HL-60/S4 treated with phorbol 12-myristate 13-acetate at 8.2 ng/mL for 4 days and 3 days (cell line): Measurements from ENCODE around the gene HEXD.
"Not testable (repeated sequence)": the region's sequence is repeated elsewhere in the genome, so short reads cannot be mapped to it uniquely, and the experiment has no call there.

Source experiments
- in situ Hi-C: fragments of 300-500 bp; cut with MboI; formaldehyde crosslinking; loops from 2 replicates; pipeline ENCODE4 v1.15.0; 2022; ENCODE audit warnings: low sequenced_read_pairs

HEXD gene

GRCh38 chr17:82418001-82418986 lies at the start of gene HEXD, which contains the start of gene OGFOD3:
HEXD (plus strand) TSS chr17:82418347; CDS start chr17:82419800, 1,453 bp downstream.
OGFOD3 (minus strand) TSS chr17:82418586; CDS start chr17:82418485, 101 bp downstream.
- in situ Hi-C loops, result loop anchor here (25.0 kb wide), 1 partner anchor 156 kb away; the partner anchor contains the start of gene CSNK1D

DNA sequence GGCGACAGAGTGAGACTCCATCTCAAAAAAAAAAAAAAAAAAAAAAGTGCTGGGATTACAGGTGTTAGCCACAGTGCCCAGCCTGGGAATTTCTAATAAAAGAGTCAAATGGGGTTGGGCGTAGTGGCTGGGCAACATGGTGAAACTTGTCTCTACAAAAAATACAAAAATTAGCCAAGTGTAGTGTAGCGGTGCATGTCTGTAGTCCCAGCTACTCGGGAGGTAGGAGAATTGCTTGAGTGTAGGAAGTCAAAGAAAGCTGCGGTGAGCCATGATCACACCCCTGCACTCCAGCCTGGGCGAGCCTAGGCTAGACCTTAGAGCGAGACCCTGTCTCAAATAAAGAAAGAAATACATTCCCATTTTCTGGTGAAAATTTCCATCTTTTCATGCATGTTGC lies 48.9 kb upstream of the HEXD start:
- in situ Hi-C loops, result no loop called here

GRCh38 chr17:82370471-82371332 lies 47.4 kb upstream of the HEXD start:
- in situ Hi-C loops, result no loop called here

- in situ Hi-C loops, result no loop called here
These were observed 46.6 kb upstream of the HEXD start, which contains the start of gene UTS2R for GRCh38 chr17:82371333-82372248. UTS2R (plus strand) TSS chr17:82371765; CDS start chr17:82374325, 2,560 bp downstream.

DNA sequence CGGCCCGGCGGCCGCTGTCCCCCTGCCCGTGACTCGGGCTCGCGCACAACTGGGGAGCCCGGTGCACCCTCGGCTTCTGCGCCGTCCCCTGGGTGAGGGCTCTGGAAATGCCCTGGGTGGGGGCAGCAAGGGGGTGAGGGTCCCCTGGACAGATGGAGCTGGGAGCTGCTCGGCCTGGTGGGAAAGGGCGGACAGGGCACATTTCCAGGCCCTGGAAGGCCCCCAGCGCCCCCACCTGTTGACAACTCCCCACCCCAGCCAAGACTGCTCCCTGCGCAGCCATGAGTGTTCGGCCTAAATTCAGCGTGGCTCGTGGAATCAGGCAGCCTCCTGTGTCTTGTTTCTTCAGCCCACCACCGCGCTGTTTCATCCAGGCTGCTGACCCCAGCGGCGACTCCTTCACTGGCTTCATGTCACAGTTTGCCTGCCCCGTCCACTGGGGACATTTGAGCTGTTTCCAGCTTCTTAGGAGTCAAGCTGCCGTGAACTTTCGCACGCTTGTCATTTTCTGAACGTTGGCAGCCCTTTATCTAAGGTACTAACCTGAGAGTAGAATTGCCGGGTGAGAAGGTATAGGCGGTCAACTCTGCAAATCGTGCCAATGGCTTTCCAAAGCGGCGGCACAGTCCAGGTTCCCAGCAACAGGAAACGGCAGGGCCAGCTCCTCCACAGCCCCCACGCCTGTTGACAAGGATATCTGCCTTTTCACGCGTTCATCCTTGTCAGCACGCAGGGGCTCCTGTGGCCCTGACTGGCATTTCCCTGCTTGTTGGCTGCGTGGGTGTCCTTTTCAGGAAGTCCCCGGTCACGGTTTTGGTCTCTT lies 45.7 kb upstream of the HEXD start:
- in situ Hi-C loops, result no loop called here

DNA sequence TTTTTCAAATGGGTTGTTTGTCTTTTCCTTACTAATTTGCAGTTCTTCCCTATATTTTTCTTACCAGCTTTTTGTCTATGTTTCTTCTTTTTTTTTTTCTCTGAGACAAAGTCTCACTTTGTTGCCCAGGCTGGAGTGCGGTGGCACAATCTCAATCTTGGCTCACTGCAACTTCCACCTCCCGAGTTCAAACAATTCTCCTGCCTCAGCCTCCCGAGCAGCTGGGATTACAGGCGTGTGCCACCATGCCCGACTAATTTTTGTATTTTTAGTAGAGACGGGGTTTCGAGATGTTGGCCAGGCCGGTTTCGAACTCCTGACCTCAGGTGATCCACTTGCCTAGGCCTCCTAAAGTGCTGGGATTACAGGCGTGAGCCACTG lies 45.1 kb upstream of the HEXD start:
- in situ Hi-C loops, result not testable (repeated sequence)

DNA sequence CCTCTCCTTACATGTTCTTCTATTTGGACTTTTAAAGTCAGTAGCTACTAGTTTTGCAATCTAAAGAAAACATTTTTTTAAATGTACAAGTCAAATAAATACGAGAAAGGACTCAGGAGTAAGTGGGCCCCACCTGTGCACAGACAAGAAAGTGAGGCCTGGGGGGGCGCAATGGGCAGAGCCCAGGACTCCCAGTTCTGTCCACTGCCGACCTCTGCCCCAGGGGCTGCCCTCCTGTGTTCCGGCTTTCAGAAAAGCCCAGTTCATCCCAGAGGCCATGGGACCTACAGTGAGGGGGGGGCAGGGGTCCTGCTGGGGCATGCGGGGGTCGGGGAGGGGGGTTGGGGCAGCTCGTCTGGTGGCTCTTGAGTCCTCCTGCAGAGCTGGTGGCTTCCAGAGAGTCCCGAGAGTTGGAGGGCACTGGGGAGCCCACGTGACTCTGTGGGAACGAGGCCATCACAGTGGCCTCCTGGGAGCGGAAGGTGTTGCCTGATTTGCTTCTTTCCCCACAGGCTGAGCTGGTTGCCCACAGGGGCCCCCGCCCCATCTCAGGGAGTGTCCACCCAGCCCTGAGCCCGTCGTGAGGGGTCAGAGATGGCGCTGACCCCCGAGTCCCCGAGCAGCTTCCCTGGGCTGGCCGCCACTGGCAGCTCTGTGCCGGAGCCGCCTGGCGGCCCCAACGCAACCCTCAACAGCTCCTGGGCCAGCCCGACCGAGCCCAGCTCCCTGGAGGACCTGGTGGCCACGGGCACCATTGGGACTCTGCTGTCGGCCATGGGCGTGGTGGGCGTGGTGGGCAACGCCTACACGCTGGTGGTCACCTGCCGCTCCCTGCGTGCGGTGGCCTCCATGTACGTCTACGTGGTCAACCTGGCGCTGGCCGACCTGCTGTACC lies 44.2 kb upstream of the HEXD start:
- in situ Hi-C loops, result no loop called here

- in situ Hi-C loops, result no loop called here
These were observed 43.4 kb upstream of the HEXD start for GRCh38 chr17:82374626-82375331.

DNA sequence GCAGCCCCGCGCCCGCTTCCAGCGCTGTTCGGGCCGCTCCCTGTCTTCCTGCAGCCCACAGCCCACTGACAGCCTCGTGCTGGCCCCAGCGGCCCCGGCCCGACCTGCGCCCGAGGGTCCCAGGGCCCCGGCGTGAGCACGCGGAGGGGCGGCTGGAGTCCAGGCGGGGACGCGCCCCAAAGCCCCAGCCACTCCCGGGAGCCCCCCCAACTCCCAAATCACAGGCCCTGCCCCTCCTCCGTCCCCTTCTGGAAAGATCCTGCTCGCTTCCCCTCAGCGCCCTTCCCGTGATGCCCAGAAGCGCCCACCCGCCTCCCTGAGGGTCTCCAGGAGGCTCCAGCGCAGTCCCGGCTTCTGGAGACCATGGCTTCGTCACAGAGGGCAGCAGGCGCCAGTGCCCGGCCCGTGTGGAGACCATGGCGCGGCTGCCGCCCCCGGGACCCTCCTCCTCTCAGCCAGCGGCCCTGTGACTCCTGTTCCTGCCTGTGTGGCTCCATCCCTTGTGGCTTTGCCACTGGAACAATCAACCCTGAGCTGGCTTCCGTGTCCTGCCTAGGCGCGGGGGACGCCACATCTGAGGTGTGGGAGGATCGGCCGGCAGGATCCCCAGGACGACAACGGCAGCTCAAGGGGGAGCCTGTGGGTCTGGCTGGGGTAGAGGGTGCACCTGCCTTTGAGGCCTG lies 42.6 kb upstream of the HEXD start:
- in situ Hi-C loops, result no loop called here

- in situ Hi-C loops, result no loop called here
These were observed 42.0 kb upstream of the HEXD start for GRCh38 chr17:82376042-82376730.

DNA sequence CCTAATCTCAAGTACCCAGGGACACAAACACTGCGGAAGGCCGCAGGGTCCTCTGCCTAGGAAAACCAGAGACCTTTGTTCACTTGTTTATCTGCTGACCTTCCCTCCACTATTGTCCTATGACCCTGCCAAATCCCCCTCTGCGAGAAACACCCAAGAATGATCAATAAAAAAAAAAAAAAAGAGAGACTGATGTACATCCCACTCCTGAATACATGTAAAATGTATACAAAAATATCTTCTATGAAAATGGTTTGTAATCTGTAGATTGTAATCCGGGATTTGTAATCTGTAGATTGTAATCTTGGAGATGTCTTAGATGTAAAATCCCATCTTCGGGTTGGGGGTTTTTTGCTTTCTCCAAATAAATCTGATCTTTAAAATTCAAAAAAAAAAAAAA lies 40.9 kb upstream of the HEXD start:
- in situ Hi-C loops, result not testable (repeated sequence)

DNA sequence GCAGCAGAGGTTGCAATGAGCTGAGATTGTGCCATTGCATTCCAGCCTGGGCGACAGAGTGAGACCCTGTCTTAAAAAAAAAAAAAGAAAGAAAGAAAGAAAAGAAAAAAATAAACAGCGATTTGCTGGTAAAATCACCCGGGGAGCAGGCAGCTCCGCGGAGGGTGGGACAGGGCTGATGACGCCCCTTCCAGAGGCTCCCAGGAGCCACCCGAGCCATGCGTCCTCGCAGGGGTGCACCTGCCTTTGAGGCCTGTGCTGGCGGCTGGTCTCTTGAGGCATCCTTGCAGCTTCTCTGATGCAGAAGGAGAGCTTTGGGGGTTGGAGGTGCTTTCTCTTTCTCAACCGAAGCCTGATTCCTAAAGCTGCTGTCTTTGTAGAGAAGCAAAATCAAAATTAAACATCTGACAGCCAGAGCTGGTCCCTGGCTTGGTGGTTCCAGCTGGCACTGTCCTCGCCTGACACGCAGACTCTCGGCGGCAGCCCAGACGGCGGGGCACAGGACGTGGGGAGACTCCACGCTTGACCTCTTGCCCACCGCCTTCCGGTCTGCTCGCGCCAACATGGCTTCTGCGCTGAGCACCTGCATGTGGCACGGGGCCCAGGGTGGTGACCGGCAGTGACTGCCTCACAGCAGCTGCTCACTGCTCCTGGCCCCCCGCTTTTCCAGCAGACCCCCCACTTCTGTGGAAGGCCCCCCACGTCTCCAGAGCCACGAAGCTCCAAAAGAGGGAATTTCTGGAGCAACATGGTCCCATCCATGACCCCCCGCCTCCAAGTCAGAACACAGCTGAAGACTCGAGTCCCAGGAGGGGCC lies 40.0 kb upstream of the HEXD start:
- in situ Hi-C loops, result no loop called here

DNA sequence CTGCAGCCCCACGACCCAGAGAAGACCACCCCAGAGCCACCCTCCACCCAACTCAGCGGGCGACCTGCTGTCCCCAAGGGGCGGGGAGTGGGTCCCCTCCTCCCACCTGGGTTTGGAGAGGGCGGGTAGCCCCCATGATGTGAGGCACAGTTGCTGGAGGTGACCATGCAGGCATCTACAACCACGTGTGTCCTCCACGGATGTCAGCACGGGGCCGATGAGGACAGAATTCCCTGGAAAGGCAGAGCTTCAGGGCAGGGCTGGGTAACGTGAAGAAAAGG lies 39.5 kb upstream of the HEXD start:
- in situ Hi-C loops, result no loop called here

GRCh38 chr17:82380860-82381702 lies 37.1 kb upstream of the HEXD start:
- in situ Hi-C loops, result no loop called here

GRCh38 chr17:82381703-82382009 lies 36.5 kb upstream of the HEXD start:
- in situ Hi-C loops, result not testable (repeated sequence)
